HG03442 (cell line): ENCODE data around the gene COBL.

Source experiments
- ATAC-seq: cut with Tn5 transposase; IDR thresholded peaks from one replicate; pipeline ENCODE4 v1.9.1; 2021; ENCODE audit warnings: mild to moderate bottlenecking, moderate library complexity; ENCODE audit not compliant: unreplicated experiment

COBL gene

GRCh38 chr7:51256209-51256781, 60.3 kb downstream of the COBL start:
- no peak for ATAC-seq

GRCh38 chr7:51255536-51256208, 60.9 kb downstream of the COBL start:
- no peak for ATAC-seq

- no peak for ATAC-seq
These were observed 61.6 kb downstream of the COBL start for GRCh38 chr7:51255036-51255435.

GRCh38 chr7:51253157-51253556, 63.5 kb downstream of the COBL start:
- no peak for ATAC-seq

DNA sequence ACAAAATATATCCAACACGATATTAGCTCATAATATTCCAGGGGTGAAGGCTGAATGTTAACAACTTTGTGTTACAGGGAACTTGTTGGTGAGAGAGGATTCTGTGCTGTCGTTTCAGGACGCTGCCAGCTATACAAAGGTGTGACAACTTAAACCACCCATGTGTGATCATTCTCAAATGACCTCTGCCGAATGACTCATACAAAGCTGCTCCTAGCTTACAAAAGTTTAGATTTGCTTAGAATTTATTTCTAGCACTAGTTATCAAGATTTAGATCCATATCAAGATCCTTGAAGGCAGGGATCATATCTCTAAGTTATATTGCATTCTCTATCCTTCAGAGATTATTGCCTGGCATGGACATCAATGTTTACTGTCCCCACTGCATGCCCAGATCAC, 65.3 kb downstream of the COBL start:
- no peak for ATAC-seq

DNA sequence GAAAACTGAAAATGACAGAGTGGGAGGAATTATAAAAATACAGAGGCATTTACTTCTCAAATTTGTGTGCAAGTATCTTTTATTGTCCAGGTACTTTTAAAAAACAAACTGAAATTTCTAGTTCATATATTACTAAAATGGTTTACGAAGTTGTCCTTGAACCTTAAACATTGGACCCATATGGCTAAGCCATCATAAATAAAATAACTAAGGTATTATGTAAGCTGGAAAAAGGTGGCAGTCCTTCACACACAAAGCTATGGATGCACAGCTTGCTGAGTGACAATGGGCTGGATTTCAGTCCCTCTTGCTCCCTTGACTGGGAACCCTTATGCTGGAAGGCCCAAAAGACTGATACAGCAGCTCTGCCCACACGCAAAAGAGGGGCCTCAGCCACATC, 66.1 kb downstream of the COBL start:
- no peak for ATAC-seq

GRCh38 chr7:51249991-51250390, 66.6 kb downstream of the COBL start:
- no peak for ATAC-seq

DNA sequence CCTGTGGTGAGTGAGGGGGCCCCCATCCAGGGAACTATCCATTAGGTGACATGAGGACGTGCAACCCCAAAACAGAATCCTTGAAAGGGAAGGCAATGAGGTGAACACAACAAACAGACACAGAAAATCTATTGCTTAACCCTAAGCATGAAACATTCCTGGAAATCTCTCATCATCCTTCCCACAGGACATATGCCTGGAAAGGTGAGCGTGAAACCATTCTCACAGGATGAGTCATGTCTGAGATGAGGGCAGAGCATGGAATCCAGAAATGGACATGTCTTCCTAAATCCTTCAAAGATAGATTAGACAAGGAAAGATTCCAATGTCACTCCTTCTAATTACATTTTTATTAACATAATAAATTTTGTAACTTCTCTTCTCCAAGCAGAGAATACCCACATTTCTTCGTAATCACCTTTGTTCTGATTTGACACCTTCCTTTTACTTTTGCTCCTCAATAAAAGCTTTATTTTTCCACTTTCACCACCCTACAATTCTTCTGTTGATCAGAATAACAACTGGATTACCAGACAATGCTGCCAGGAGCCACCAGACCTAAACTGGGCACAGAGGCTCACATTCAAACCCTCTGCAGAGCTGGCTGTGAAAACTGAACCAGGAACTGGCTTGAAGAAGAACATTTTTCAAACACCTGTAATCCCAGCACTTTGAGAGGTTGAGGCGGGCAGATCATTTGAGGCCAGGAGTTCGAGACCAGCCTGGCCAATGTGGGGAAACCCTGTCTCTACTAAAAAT, 67.2 kb downstream of the COBL start:
- no peak for ATAC-seq

GRCh38 chr7:51246258-51247245, 70.1 kb downstream of the COBL start:
- no peak for ATAC-seq

DNA sequence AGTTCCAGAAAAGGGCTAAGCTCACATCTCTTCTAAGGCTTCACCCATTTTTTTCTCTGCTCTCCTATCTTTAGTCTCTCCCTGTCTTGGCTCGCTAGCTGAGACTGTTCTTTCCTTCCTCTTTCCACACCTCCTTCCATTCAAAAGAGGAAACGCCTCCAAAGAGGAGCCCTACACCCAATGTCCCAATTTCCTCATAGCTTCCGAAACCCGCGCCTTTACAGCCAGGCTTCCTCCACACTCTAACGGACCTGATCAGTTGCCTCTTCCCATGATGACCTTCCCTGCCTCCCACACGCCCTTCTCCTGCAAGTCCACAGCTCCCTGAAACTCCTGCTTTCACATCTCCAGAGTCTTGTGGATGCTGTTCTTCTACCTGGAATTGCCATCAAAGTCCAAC, 71.7 kb downstream of the COBL start:
- no peak for ATAC-seq

- no peak for ATAC-seq
These were observed 72.6 kb downstream of the COBL start for GRCh38 chr7:51244053-51244452.

DNA sequence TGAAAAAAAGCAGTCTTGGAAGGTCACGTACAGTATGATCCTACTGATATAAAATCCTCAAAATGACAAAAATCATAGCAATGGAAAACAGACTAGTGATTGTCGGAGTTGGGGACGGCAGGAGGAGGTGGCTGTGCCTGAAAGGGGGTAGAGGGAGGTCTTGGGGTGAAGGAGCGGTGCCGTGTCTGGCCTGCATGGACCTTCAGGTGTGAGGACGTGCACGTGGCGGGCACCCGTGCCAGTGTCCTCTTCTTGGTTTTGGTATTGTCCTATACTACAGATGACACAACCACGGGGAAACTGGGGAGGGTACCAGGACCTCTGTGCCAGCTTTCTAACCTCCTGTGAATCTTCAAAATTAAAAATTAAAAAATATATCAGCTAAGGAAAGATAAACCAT, 73.0 kb downstream of the COBL start:
- ATAC-seq = no peak

GRCh38 chr7:51242881-51243518, 73.6 kb downstream of the COBL start:
- ATAC-seq = no peak

DNA sequence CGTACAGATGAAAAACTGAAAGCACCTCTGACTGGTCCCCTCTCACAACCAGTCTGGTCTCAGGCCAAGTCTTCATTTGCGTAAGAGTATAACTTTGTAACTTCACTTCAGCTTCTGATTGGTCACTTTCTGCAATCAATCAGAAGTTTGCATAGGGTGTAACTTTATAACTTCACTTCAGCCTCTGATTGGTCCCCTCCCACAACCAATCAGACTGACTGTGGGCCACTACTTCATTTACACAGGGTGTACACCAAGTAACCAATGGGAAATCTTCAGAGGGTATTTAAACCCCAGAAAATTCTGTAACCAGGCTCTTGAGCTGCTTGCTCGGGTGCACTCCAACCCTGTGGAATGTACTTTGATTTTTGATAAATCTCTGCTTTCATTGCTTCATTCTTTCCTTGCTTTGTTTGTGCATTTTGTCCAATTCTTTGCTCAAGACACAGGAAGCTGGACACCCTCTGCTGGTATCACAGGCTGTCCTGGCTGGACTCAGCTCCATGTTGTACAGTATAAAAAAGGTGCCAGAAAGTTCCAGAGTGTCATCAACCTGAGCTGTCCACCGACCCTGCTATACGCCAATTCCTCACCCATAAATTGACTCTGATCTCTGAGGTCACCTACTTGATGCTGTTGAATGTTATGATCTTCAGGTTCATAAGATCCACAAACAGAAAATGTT, 74.5 kb downstream of the COBL start:
- no peak for ATAC-seq

DNA sequence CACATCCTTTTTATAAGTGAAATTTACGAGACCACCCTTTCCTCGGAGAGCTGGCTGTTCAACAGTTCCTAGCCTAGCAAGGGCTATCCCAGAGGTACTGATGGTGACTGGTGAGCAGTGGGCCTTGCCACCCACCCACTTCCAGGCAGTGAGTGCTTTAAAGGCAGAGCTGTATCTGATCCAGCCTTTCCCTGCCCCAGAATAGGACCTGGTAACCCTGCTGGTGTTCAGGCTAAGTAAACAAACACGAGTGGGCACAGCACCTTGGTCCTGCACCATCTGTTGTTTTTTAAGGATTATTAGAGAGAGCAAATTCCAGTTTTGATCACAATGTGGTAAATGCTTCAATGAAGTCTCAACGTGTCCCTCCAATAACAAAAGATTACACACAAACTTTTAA, 75.7 kb downstream of the COBL start:
- no peak for ATAC-seq

DNA sequence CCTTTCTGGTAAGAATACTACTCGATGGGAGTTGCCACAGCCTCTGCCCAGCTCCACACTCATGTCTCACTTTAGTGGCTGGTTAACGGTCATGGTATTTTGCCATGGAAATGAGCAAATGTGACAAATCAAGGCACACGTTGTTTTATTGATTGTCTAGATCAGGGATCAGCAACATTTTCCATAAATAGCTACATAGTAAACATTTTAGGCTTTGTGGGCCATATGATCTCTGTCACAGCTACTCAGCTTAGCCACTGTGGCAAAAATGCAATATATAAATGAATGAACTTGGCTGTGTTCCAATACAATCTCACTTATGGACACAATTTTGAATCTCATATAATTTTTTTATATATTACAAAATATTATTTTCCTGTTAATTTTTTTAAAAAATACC, 76.9 kb downstream of the COBL start:
- no peak for ATAC-seq

DNA sequence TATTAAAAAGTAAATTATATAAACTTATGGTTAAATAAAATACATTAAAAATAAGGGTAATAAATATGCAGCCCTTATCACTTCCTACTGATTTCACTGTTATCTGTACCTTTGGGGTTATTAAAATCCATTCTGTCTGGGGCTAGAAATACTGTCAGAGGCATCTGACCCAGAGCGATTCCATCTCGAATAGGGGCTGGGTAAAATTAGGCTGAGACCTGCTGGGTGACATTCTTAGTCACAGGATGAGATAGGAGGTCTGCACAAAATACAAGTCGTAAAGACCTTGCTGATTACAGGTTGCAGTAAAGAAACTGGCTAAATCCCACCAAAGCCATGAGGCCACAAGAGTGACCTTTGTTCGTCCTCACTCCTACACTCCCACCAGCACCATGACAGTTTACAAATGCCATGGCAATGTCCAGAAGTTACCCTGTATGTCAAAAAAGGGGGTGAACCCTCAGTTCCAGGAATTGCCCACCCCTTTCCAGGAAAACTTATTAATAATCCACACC, 77.6 kb downstream of the COBL start:
- no peak for ATAC-seq

DNA sequence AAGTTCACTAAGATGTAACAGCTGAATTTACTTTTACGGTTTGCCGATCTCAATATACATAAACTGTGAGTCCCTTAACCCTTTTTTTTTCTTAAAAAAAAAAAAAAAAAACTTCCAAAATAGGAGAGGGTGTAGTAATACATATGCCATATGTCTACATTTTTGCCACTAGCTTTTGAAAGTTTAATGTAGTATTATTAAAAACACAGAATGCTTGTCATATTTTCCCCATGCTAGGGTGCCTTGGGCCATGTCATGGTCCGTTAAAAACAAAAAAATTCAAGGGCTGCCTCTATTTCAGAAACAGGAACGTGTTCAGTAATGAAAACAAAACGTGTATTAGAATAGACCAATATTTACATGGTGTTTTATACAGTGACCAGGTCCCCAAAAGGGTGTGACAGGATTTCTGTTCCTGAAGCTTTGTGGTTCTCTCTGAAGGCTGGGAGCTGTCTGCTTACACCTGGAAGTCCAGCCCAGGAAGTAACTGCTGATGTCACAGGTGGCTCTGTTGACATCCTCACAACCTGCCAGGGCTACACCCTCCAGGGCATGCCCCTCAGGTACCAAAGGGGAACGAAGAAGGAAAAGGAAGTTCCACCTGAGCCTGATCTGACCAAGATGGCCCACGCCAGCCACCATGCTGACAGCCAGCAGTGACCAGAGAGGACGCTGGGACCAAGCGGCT, 79.0 kb downstream of the COBL start:
- no peak for ATAC-seq

- no peak for ATAC-seq
These were observed 80.0 kb downstream of the COBL start for GRCh38 chr7:51236470-51237132.
